SK-N-SH treated with all-trans-retinoic acid at 6 μM for 48 hours (cell line): ENCODE measurements around the gene TNFAIP8.

Experiments used
- ATAC-seq: fragments of 200-7000 bp; cut with Tn5 transposase; 3 replicates; pipeline ENCODE4 v1.9.1; 2020; ENCODE audit warnings: mild to moderate bottlenecking, moderate library complexity
- CREB5 ChIP-seq: fragments of 250-450 bp; sonication (Bioruptor Pico); IDR thresholded peaks from 2 replicates; pipeline ENCODE4 v1.5.1; 2020; ENCODE audit warnings: low read depth, mild to moderate bottlenecking, moderate library complexity
- CSDC2 ChIP-seq: fragments of 250-450 bp; sonication (Bioruptor Pico); IDR thresholded peaks from 2 replicates; pipeline ENCODE4 v1.5.0; 2020; ENCODE audit warnings: mild to moderate bottlenecking, moderate library complexity
- CSRNP3 ChIP-seq: fragments of 250-450 bp; sonication (Bioruptor Pico); IDR thresholded peaks from 2 replicates; pipeline ENCODE4 v1.5.1; 2021; ENCODE audit warnings: mild to moderate bottlenecking, moderate library complexity
- ESRRG ChIP-seq: fragments of 250-450 bp; sonication (Bioruptor Pico); IDR thresholded peaks from 2 replicates; pipeline ENCODE4 v1.6.1; 2021; ENCODE audit warnings: mild to moderate bottlenecking
- GLIS3 ChIP-seq: fragments of 250-450 bp; sonication (Bioruptor Pico); IDR thresholded peaks from 2 replicates; pipeline ENCODE4 v1.5.0; 2020; ENCODE audit warnings: mild to moderate bottlenecking, moderate library complexity
- ISL1 ChIP-seq: fragments of 250-450 bp; sonication (Bioruptor Pico); IDR thresholded peaks from 2 replicates; pipeline ENCODE4 v2.1.2; 2022; ENCODE audit warnings: mild to moderate bottlenecking, moderate library complexity
- OSR1 ChIP-seq: fragments of 250-450 bp; sonication (Bioruptor Pico); IDR thresholded peaks from 2 replicates; pipeline ENCODE4 v1.8.0; 2022; ENCODE audit warnings: moderate library complexity, mild to moderate bottlenecking, inconsistent platforms
- PATZ1 ChIP-seq: fragments of 250-450 bp; sonication (Bioruptor Pico); IDR thresholded peaks from 2 replicates; pipeline ENCODE4 v1.8.0; 2020; ENCODE audit warnings: mild to moderate bottlenecking, moderate library complexity, borderline replicate concordance
- PPARA ChIP-seq: fragments of 250-450 bp; sonication (Bioruptor Pico); IDR thresholded peaks from 2 replicates; pipeline ENCODE4 v1.5.0; 2020; ENCODE audit warnings: mild to moderate bottlenecking, borderline replicate concordance
- RARB ChIP-seq: fragments of 250-450 bp; sonication (Bioruptor Pico); IDR thresholded peaks from 2 replicates; pipeline ENCODE4 v1.8.0; 2021; ENCODE audit warnings: mild to moderate bottlenecking, moderate library complexity
- SNAI2 ChIP-seq: fragments of 250-450 bp; sonication (Bioruptor Pico); IDR thresholded peaks from 2 replicates; pipeline ENCODE4 v1.5.0; 2020; ENCODE audit warnings: mild to moderate bottlenecking, moderate library complexity
- TCF4 ChIP-seq: fragments of 250-450 bp; sonication (Bioruptor Pico); IDR thresholded peaks from 2 replicates; pipeline ENCODE4 v1.8.0; 2021; ENCODE audit warnings: mild to moderate bottlenecking, moderate library complexity, borderline replicate concordance
- TSHZ2 ChIP-seq: fragments of 250-450 bp; sonication (Bioruptor Pico); IDR thresholded peaks from 2 replicates; pipeline ENCODE4 v1.5.0; 2020; ENCODE audit warnings: mild to moderate bottlenecking, moderate library complexity
- ZC3H10 ChIP-seq: fragments of 250-450 bp; sonication (Bioruptor Pico); IDR thresholded peaks from 2 replicates; pipeline ENCODE4 v1.5.1; 2021; ENCODE audit warnings: mild to moderate bottlenecking, moderate library complexity
- ZFP3 ChIP-seq: fragments of 250-450 bp; sonication (Bioruptor Pico); IDR thresholded peaks from 2 replicates; pipeline ENCODE4 v1.5.0; 2020; ENCODE audit warnings: mild to moderate bottlenecking, moderate library complexity
- ZFP30 ChIP-seq: fragments of 450-650 bp; formaldehyde crosslinking; IDR thresholded peaks from 2 replicates; pipeline ENCODE4 v1.5.0; 2022; ENCODE audit warnings: mild to moderate bottlenecking, moderate library complexity
- ZNF70 ChIP-seq: fragments of 450-650 bp; formaldehyde crosslinking; IDR thresholded peaks from 2 replicates; pipeline ENCODE4 v1.5.0; 2020; ENCODE audit warnings: mild to moderate bottlenecking, moderate library complexity
- ZNF8 ChIP-seq: fragments of 450-650 bp; formaldehyde crosslinking; IDR thresholded peaks from 2 replicates; pipeline ENCODE4 v1.5.0; 2020; ENCODE audit warnings: mild to moderate bottlenecking, moderate library complexity
- TF ChIP-seq, protein P1 (sequence below): fragments of 250-450 bp; sonication (Bioruptor Pico); IDR thresholded peaks from 2 replicates; pipeline ENCODE4 v1.8.0; 2021; ENCODE audit warnings: low read depth, mild to moderate bottlenecking, moderate library complexity, borderline replicate concordance

The TNFAIP8 gene

GRCh38 chr5:119336845-119337580 is 18.8 kb upstream of the TNFAIP8 start:
- TF ChIP-seq SNAI2 (CRISPR knock-in tag): no peak
- no peak for TF ChIP-seq GLIS3 (CRISPR knock-in tag)
- TF ChIP-seq ISL1: peak; percentile 62
- peak; percentile 30 for ATAC-seq

DNA sequence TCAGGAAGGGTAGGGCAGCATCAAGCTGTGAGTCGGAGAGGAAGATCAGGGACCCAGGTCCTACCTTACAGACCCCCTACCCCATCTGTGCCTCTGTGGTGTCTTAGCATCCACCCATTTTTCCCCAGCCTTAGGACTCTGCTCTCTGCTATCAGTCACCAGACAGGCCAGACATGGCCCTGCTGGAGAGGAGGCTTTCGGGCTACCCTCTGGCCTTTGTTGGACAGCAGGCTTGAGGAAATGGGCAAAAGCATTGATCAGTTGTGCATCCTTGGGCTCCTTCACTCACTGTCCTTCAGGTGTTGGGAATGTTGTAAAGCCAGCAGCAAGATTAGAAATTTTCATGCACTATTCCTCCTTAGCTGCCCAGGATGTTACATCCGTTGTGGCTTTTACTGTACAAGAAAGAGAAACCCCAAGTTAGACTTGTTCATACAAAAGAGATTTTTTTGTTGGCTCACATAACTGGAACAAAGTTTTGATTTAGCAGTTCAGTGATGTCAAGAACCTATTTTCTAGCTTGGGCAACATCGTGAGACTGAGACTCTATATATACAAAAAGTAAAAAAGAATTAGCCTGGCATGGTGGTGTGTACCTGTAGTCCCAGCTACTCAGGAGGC is 17.4 kb upstream of the TNFAIP8 start:
- no peak for TF ChIP-seq CSDC2 (CRISPR knock-in tag)
- TF ChIP-seq GLIS3 (CRISPR knock-in tag): no peak
- no peak for TF ChIP-seq OSR1 (CRISPR knock-in tag)
- TF ChIP-seq PPARA (CRISPR knock-in tag): no peak
- no peak for TF ChIP-seq ZFP3
- no peak for TF ChIP-seq SNAI2 (CRISPR knock-in tag)
- TF ChIP-seq RARB (CRISPR knock-in tag): no peak
- TF ChIP-seq, protein P1, sequence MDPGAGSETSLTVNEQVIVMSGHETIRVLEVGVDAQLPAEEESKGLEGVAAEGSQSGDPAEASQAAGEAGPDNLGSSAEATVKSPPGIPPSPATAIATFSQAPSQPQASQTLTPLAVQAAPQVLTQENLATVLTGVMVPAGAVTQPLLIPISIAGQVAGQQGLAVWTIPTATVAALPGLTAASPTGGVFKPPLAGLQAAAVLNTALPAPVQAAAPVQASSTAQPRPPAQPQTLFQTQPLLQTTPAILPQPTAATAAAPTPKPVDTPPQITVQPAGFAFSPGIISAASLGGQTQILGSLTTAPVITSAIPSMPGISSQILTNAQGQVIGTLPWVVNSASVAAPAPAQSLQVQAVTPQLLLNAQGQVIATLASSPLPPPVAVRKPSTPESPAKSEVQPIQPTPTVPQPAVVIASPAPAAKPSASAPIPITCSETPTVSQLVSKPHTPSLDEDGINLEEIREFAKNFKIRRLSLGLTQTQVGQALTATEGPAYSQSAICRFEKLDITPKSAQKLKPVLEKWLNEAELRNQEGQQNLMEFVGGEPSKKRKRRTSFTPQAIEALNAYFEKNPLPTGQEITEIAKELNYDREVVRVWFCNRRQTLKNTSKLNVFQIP (CRISPR knock-in tag): no peak
- TF ChIP-seq ESRRG (CRISPR knock-in tag): no peak
- no peak for TF ChIP-seq CSRNP3 (CRISPR knock-in tag)
- no peak for TF ChIP-seq ZC3H10 (CRISPR knock-in tag)
- no peak for TF ChIP-seq TSHZ2 (CRISPR knock-in tag)
- TF ChIP-seq ZFP30 (CRISPR knock-in tag): no peak
- TF ChIP-seq CREB5: no peak
- TF ChIP-seq, all 23 proteins: peak for 0
- ATAC-seq: no peak

GRCh38 chr5:119339344-119339743 is 16.5 kb upstream of the TNFAIP8 start:
- no peak for ATAC-seq
- no peak for TF ChIP-seq ZNF8 (CRISPR knock-in tag)
- no peak for TF ChIP-seq PATZ1 (CRISPR knock-in tag)
- no peak for TF ChIP-seq SNAI2 (CRISPR knock-in tag)
- TF ChIP-seq ZFP3: no peak
- no peak for TF ChIP-seq ZC3H10 (CRISPR knock-in tag)
- no peak for TF ChIP-seq ESRRG (CRISPR knock-in tag)
- TF ChIP-seq GLIS3 (CRISPR knock-in tag): no peak
- no peak for TF ChIP-seq ZNF70
- no peak for TF ChIP-seq PPARA (CRISPR knock-in tag)
- no peak for TF ChIP-seq RARB (CRISPR knock-in tag)
- no peak for TF ChIP-seq TCF4
- no peak for TF ChIP-seq CSRNP3 (CRISPR knock-in tag)
- TF ChIP-seq ISL1: no peak
